ENCODE results near the gene CD151.

CD151 gene

GRCh38 chr11:859394-860131, 26.8 kb downstream of the CD151 start:
- DNase-seq: no peak

- no peak for DNase-seq
These were observed 27.7 kb downstream of the CD151 start for GRCh38 chr11:860234-861104.

DNA sequence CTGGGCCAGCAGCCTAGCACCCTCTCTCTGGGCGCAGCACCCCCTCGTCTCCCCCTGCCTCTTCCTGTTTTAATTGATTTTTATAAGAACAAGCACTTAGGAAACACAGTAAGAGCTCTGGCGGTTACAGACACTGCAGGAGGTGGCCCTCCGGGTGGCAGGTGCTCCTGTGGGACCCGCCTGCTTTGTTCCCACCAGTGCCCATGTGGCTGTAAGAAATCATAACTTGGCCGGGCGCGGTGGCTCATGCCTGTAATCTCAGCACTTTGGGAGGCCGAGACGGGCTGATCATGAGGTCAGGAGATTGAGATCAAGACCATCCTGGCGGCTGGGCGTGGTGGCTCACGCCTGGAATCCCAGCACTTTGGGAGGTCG, 28.3 kb downstream of the CD151 start:
- no peak for DNase-seq

DNA sequence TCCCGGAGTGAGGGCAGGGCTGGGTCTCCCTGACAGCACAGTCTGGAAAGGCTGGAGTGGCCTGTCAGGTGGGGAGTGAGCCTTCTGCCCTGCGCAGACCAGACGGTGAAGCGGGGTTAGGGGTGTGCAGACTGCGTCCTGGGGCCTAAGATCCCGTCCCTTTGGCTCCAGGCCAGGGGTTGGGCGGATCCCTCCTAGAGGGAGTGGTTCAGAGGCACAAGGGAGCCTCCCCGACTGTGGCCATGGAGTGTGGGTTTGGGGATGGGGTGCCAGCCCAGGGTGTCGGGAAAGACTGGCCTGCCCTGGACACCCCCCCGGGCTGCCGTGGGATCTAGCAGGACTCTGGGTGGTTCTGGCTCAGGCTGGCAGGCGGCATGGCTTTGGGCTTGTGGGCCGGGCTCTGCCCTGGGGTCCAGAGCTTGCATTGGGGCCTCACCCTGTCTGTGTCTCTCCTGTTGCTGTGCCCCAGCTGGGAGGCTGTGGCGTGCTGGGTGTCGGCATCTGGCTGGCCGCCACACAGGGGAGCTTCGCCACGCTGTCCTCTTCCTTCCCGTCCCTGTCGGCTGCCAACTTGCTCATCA, 29.4 kb downstream of the CD151 start:
- DNase-seq: no peak

- DNase-seq: no peak
These were observed 29.9 kb downstream of the CD151 start for GRCh38 chr11:862696-863022.

DNA sequence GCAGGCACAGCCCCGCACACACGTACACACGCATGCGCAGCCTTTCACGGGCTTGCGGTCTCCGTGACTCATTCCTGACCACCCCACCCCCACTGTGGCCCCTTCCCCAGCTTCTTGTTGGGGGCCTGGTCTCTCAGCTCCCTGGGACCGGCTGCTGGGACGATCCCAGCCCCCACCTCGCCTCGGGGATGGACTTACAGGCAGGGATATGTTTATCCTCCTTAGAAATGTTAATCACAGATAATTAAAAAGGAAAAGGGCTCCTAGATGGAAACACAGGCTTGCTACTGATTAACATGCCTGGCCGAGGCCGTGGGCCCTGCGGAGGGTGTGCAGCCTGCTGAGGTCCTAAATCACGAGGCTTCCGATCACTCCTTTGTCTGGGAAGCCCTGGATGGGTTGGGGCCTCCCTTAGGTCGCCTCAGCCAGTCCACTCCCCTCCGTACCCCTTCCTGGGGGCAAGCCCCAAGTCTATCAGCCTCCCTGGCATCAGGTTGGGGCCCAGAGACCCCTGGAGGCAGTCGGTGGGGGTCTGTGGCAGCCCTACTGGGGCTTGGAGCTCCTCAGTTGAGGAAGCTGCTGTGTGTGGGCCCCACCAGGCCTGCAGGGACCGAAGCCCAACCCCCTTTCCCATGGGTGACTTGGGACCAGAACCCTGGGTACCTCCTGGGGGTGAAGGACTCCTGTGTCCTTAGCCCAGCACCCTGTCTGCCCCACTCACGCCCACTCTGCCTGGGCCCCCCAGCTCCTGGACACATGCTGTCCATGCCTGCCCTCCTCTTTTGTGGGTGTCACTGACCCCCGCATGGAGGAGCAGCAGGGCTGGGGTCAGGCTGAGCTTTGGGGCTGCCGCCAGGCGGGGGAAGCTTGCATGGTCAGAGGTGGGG, 30.5 kb downstream of the CD151 start:
- no peak for DNase-seq

DNA sequence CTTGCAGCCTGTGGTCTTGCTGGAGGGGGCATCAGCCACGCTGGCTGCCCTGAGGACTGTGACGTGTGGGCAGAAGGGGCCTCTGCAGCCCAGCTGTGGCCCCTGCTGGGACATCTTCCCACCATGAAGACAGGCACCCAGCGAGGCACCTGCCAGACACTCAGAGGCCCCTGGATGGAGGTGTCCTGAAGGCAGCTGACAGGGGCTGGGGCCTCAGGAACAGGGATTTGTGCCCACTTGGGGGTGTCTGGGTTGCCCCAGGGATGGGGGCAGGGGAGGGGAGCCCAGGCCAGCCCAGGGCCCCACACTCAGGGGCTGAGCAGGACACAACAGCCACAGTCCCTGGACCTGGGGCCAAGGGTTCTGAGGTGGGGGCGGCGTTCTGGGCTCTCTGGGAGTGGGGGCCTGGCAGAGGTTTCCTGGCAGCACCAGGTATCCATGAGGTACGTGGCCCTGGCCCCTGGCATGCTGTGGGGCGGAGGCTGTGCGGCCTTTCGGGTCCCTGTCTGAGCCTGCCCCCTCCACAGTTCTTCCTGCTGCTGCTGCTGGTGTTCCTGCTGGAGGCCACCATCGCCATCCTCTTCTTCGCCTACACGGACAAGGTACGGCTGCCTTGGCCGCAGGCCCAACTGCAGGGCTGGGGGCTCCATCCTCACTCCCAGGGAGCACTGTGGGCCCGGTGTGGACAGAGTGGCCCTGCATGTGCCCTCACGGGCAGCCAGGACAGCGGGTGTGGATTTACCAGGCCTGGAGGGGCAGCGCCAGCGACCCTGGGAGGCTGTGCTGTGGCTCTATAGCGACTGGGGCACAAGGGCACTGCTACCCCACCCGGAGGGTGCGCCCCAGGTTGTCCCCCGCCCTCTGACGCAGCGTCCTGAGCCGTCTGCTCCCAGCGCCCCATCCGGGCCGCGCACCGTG, 31.4 kb downstream of the CD151 start:
- no peak for DNase-seq

DNA sequence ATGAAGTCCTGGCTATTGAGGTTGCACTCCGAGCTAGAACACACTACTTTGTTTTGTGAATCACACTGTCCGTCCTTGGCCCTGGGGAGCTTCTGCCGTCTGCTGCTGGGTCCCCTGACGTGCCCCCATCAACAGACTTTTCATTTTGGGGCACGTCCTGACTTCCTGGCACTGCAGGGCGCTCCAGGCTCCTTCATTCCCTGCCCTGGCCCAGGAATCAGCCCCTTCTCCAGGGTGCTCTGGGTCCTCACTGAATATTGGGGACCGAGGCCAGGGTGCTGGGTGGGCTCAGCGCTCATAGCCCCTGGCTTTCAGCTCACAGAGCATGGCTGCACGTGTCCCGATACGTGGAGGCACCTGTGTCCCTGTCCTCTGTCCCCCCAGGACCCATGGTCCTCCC, 32.1 kb downstream of the CD151 start:
- no peak for DNase-seq

DNA sequence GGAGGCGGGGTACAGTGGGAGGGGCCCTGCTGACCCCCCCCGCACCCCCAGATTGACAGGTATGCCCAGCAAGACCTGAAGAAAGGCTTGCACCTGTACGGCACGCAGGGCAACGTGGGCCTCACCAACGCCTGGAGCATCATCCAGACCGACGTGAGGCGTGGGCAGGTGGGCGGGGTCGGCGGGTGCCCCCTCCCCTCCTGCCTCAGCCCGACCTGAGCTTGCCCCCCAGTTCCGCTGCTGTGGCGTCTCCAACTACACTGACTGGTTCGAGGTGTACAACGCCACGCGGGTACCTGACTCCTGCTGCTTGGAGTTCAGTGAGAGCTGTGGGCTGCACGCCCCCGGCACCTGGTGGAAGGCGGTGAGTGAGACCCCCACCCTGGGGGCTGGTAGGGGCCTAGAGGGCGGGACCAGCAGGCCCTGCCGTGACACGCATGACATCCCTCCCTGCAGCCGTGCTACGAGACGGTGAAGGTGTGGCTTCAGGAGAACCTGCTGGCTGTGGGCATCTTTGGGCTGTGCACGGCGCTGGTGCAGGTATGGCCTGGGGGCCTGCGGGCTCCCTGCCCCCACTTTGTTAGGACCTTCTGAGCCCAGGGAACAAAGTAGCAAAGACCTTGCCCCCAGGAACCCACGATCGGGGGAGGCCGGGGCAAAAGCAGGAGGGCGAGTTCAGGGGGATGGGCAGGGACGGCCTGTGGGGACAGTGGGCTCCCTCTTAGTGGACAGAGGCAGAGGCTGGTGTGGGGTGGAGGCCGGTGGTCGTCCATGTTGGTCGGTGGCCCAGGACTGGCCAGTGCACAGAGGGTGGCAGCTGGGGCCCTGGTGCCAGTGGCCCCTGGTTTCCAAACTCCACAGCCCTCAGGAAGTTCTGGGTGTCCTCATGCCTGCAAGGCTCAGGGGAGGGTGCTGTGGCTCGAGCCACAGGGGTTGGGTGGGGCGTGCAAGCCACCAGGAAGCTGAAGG, 33.0 kb downstream of the CD151 start:
- DNase-seq: no peak

GRCh38 chr11:866481-866880, 33.7 kb downstream of the CD151 start:
- DNase-seq: no peak

- no peak for DNase-seq
These were observed 35.2 kb downstream of the CD151 start for GRCh38 chr11:867856-868358.

DNA sequence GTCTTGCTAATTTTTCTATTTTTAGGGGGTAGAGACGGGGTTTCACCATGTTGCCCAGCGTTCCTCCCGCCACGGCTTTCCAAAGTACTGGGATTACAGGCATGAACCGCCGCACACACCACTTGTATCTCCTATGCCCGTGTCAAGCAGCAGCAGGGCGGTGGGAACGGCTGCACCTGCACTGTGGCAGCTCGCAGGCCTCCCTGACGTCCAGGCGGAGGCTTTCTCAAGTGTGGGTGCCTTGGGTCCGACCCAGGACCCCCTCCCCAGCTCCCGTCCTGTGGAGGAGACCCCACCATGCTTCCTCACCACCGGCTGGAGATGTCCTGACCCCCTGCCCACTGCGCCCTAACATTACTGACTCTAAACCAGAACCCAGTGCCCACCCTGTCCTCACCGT, 35.6 kb downstream of the CD151 start:
- DNase-seq: no peak

DNA sequence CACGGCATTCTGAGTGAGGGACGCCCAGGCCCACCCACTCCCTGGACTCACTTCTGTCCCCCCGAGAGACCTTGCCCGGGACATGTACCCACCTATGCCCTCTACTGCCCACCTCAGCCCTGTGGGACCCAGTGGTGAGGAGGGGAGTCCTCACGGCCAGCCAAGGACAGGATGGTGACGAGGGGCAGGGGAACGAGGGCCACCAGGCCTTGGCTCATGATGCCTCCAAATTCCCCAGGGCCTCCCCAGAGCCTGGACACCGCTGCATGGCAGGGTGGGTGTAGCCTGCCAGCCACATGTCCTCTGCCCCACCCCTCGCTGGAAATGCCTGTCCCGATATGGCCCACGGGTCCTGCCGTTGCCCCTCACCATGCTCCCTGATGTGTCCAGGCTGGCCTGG, 36.0 kb downstream of the CD151 start:
- no peak for DNase-seq

- no peak for DNase-seq
These were observed 36.8 kb downstream of the CD151 start for GRCh38 chr11:869399-870126.

- no peak for DNase-seq
These were observed 37.3 kb downstream of the CD151 start for GRCh38 chr11:870127-870413.

DNA sequence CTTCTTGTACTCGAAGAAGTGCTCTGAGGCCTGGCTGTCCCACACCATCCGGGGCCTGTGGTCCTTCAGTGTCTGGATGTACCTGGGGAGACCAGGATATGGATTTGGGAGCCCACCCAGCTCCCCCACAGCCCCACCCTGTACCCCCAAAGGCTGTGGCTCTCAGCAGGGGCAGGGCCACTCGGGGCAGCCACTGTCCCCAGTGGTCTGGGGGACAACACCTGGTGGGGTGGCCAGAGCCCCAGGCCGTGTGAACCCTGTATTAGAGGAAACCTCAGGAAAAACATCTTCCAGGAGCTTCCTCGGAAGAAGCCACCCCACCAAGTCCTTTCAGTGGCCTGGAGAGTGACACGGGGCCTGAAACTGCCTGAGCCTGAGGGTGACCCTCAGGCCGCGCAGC, 37.7 kb downstream of the CD151 start:
- no peak for DNase-seq

GRCh38 chr11:871472-871871, 38.7 kb downstream of the CD151 start:
- no peak for DNase-seq

DNA sequence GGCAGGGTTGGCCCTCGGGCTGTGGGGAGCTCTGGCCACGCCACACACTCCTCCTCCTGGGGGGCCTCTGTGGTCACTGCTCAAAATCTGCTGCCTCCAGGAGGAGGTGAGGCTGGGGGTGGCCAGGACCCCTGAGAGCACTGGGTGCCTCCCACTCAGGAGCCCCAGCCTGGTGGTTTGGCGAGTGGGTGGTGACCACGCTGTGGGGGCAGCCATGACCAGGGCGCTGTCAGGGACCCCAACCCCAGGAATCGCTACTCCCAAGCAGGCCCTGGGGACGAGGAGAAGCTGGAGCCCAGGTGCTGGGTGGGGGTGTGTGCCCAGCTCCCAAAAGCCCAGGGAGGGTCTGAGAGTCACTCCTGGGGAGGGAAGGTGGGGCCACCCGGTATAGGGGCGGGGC, 40.0 kb downstream of the CD151 start:
- no peak for DNase-seq

- DNase-seq: no peak
These were observed 41.0 kb downstream of the CD151 start for GRCh38 chr11:873706-874105.

- no peak for DNase-seq
These were observed 42.5 kb downstream of the CD151 start for GRCh38 chr11:875203-875602.

All from T-helper 9 cell (primary cell).